Measurements from ENCODE around the gene NME9. TPM values are rescaled to one million over a fixed set of nuclear protein-coding genes. Genes with fewer than 3 reads are reported as not detected.

NME9 gene
- total RNA-seq, 2 donors from 2014 or later = 3.2 TPM; not detected in 1

- Histone ChIP-seq H3K4me3 (no peak overlapping the region), H3K9me3 (no peaks in the 10 kb centered on the region), H3K4me1 (replicated peaks) (no peaks in the 10 kb centered on the region), H3K27me3 (replicated peaks; ENCODE audit: insufficient read depth) (no peaks in the 10 kb centered on the region), H3K27ac (no peak overlapping the region), H3K36me3 (no peaks in the 10 kb centered on the region)
- TF ChIP-seq POLR2A (IDR thresholded peaks at IDR 0.05) (no peak), POLR2AphosphoS5 (IDR thresholded peaks at IDR 0.05) (no peak)
- TF ChIP-seq, protein P1, sequence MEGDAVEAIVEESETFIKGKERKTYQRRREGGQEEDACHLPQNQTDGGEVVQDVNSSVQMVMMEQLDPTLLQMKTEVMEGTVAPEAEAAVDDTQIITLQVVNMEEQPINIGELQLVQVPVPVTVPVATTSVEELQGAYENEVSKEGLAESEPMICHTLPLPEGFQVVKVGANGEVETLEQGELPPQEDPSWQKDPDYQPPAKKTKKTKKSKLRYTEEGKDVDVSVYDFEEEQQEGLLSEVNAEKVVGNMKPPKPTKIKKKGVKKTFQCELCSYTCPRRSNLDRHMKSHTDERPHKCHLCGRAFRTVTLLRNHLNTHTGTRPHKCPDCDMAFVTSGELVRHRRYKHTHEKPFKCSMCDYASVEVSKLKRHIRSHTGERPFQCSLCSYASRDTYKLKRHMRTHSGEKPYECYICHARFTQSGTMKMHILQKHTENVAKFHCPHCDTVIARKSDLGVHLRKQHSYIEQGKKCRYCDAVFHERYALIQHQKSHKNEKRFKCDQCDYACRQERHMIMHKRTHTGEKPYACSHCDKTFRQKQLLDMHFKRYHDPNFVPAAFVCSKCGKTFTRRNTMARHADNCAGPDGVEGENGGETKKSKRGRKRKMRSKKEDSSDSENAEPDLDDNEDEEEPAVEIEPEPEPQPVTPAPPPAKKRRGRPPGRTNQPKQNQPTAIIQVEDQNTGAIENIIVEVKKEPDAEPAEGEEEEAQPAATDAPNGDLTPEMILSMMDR (IDR thresholded peaks at IDR 0.05) = no peak
- DNase-seq (ENCODE audit: low spot score) = no peak
- intact Hi-C loops (cut with DNase I) = loop anchor here (5.0 kb wide), 1 partner anchor 91 kb away; no protein-coding TSS in a partner anchor
- 89% methylated on average over 6 of the region's 6 CpGs for WGBS
Observed at GRCh38 chr3:138331143-138331894, 1.7 kb upstream of the NME9 start.

DNA sequence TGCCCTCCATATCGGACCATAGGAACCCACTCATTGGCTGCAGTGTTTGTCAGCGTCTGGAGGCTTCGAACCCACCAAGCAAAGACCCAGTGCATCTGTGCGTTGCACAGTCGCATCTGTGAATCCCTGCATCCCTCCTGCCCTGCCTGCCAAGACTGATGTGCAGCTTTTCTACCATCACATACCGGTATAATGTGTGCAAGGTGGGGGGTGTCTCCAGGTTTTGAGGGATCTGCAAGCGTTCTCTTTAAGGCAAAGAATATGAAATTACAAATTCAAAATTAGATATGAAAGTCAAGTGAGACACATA is 288 bp upstream of the NME9 start:
- intact Hi-C loops (cut with DNase I) = loop anchor here (5.0 kb wide), 2 partner anchors 92 to 143 kb away; partner anchors contain the start of gene ARMC8
- H3K36me3 ChIP-seq = no peaks in the 10 kb centered on the region
- H3K27ac ChIP-seq = peak overlapping the region in 1 of 2 donors; percentile 78
- H3K4me3 ChIP-seq = peak overlapping the region; percentile 45 to 56
- 4% methylated on average over 7 of the region's 7 CpGs for WGBS
- no peaks in the 10 kb centered on the region for H3K9me3 ChIP-seq
- H3K27me3 ChIP-seq (replicated peaks; ENCODE audit: insufficient read depth) = no peaks in the 10 kb centered on the region
- TF ChIP-seq, protein P1 (IDR thresholded peaks at IDR 0.05) = no peak
- TF ChIP-seq POLR2A (IDR thresholded peaks at IDR 0.05) (no peak), POLR2AphosphoS5 (IDR thresholded peaks at IDR 0.05) (no peak)
- H3K4me1 ChIP-seq (replicated peaks) = no peaks in the 10 kb centered on the region
- no peak for DNase-seq (ENCODE audit: low spot score)

- intact Hi-C loops (cut with DNase I) = loop anchor here (5.0 kb wide), 1 partner anchor 141 kb away; the partner anchor contains the start of gene ARMC8
- TF ChIP-seq, protein P1 (IDR thresholded peaks at IDR 0.05) = no peak
- TF ChIP-seq POLR2AphosphoS5 (IDR thresholded peaks at IDR 0.05) (no peak), POLR2A (IDR thresholded peaks at IDR 0.05) (no peak)
- Histone ChIP-seq H3K27ac (no peak overlapping the region), H3K27me3 (replicated peaks; ENCODE audit: insufficient read depth) (no peaks in the 10 kb centered on the region), H3K4me3 (no peak overlapping the region), H3K36me3 (no peaks in the 10 kb centered on the region), H3K9me3 (no peaks in the 10 kb centered on the region), H3K4me1 (replicated peaks) (no peaks in the 10 kb centered on the region)
- WGBS = 37% methylated on average over 2 of the region's 2 CpGs
- DNase-seq (ENCODE audit: low spot score) = no peak
Observed at GRCh38 chr3:138328341-138328740, 1.3 kb downstream of the NME9 start.

DNA sequence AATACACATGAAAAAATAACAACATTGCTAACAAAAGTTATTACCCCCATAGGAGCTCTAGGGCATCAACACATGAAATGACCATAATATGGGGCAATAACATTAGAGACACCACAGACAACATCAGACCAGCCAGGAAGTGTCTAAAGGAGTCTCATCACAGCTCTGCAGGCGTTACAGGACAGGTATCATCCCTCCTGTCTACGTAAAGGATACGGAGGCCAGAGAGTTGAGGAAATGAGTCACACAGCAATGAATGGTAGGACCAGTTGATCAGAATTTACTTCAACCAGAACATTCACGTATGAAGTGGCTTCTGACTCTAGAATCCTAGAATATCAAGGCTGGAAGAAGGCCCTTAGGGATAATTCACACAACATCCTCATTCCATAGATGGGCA is 1.8 kb downstream of the NME9 start:
- Histone ChIP-seq H3K9me3 (no peaks in the 10 kb centered on the region), H3K4me1 (replicated peaks) (no peaks in the 10 kb centered on the region), H3K4me3 (no peak overlapping the region), H3K27me3 (replicated peaks; ENCODE audit: insufficient read depth) (no peaks in the 10 kb centered on the region), H3K36me3 (no peaks in the 10 kb centered on the region), H3K27ac (no peak overlapping the region)
- 91% methylated on average over 4 of the region's 4 CpGs for WGBS
- no peak for DNase-seq (ENCODE audit: low spot score)
- intact Hi-C loops (cut with DNase I) = loop anchor here (5.0 kb wide), 1 partner anchor 141 kb away; the partner anchor contains the start of gene ARMC8
- TF ChIP-seq POLR2AphosphoS5 (IDR thresholded peaks at IDR 0.05) (no peak), POLR2A (IDR thresholded peaks at IDR 0.05) (no peak)
- TF ChIP-seq, protein P1 (IDR thresholded peaks at IDR 0.05) = no peak
